A549 (cell line): ENCODE measurements around the gene NR2F2. TPM values are rescaled to one million over a fixed set of nuclear protein-coding genes. Genes with fewer than 3 reads are reported as not detected.

Source experiments
- ATAC-seq, 2 experiments: fragments of 200-7000 bp in 1 of 2; fragments of >200 bp in 1 of 2; cut with Nextera tagmentation in 1 of 2; cut with Tn5 transposase in 1 of 2; 3 replicates each; pipeline versions ENCODE4 v1.8.0 to v1.9.1; 2018 to 2020; ENCODE audit warnings: mild to moderate bottlenecking in 1 of 2, moderate library complexity in 1 of 2
- CTCF ChIA-PET: fragments of 300-600 bp; sonication (Branson Sonifier 250); formaldehyde crosslinking; extraction: SDS; loops from one replicate; lab custom pipeline; 2021; ENCODE audit warnings: antibody characterized with exemption, inconsistent platforms; lab: Yijun Ruan, JAX
- POLR2A ChIA-PET: fragments of 350-600 bp; formaldehyde crosslinking; extraction: SDS; loops from one replicate; lab custom pipeline; 2021; ENCODE audit warnings: antibody characterized with exemption, inconsistent platforms; lab: Yijun Ruan, JAX
- DNase-seq, 2 experiments: peaks; one replicate each; pipeline versions ENCODE4 v3.0.0 to v3.0.0-alpha.2; 2011 to 2016; ENCODE audit warnings: low read depth in 1 of 2, low spot score in 1 of 2
- FAIRE-seq: peaks from 2 replicates; lab custom pipeline; 2011; peaks lifted over from hg19 to GRCh38; lab: Jason Lieb, UNC
- H3K27ac ChIP-seq, 2 experiments: fragments of >200 bp; sonication (Bioruptor Twin); formaldehyde crosslinking; 3 replicates each; pipeline ENCODE4 v1.5.1; 2016 to 2017
- H3K4me1 ChIP-seq: fragments of >200 bp; sonication (Bioruptor Twin); formaldehyde crosslinking; 3 replicates; pipeline ENCODE4 v1.6.1; 2016
- H3K4me2 ChIP-seq: fragments of >200 bp; sonication (Bioruptor Twin); formaldehyde crosslinking; 3 replicates; pipeline ENCODE4 v1.6.1; 2016
- H3K4me3 ChIP-seq: fragments of >200 bp; sonication (Bioruptor Twin); formaldehyde crosslinking; 3 replicates; pipeline ENCODE4 v1.5.1; 2016
- H3K9me3 ChIP-seq: fragments of >200 bp; sonication (Bioruptor Twin); formaldehyde crosslinking; 3 replicates; pipeline ENCODE4 v1.6.1; 2016
- CTCF ChIP-seq: fragments of >200 bp; sonication (Bioruptor Twin); formaldehyde crosslinking; IDR thresholded peaks from 3 replicates; pipeline ENCODE4 v1.5.1; 2016
- E2F6 ChIP-seq: IDR thresholded peaks from 2 replicates; pipeline ENCODE4 v1.6.1; 2012; ENCODE audit warnings: low read depth, borderline replicate concordance
- EHF ChIP-seq: fragments of 250-450 bp; sonication (Bioruptor Pico); IDR thresholded peaks from 2 replicates; pipeline ENCODE4 v1.5.0; 2020; ENCODE audit warnings: mild to moderate bottlenecking
- EP300 ChIP-seq, 2 experiments: fragments of >200 bp; sonication (Bioruptor Twin); formaldehyde crosslinking; IDR thresholded peaks; 2 replicates in 1 of 2; 3 replicates in 1 of 2; pipeline ENCODE4 v1.6.1; 2016 to 2017
- FOSB ChIP-seq: fragments of 250-450 bp; sonication (Bioruptor Pico); IDR thresholded peaks from 2 replicates; pipeline ENCODE4 v1.5.0; 2020; ENCODE audit warnings: mild to moderate bottlenecking, moderate library complexity
- HMGXB4 ChIP-seq: fragments of 250-450 bp; sonication (Bioruptor Pico); IDR thresholded peaks from 2 replicates; pipeline ENCODE4 v1.5.0; 2021; ENCODE audit warnings: mild to moderate bottlenecking, moderate library complexity, borderline replicate concordance
- JUN ChIP-seq, 2 experiments: fragments of >200 bp; sonication (Bioruptor Twin); formaldehyde crosslinking; IDR thresholded peaks; 2 replicates in 1 of 2; 3 replicates in 1 of 2; pipeline ENCODE4 v1.6.1; 2016 to 2017
- KDM1A ChIP-seq: fragments of 200-600 bp; sonication (generic); IDR thresholded peaks from 2 replicates; pipeline ENCODE4 v1.6.1; 2016; ENCODE audit warnings: low read depth, mild to moderate bottlenecking
- KDM5A ChIP-seq: fragments of 200-600 bp; sonication (generic); IDR thresholded peaks from 2 replicates; pipeline ENCODE4 v1.6.1; 2016; ENCODE audit warnings: antibody characterized with exemption, mild to moderate bottlenecking
- MAX ChIP-seq: IDR thresholded peaks from 2 replicates; pipeline ENCODE4 v1.6.1; 2012
- MAZ ChIP-seq: fragments of 150-350 bp; IDR thresholded peaks from 2 replicates; pipeline ENCODE4 v1.6.1; 2014; ENCODE audit warnings: antibody characterized with exemption, low read depth, low read length, borderline replicate concordance
- MYC ChIP-seq: IDR thresholded peaks from 2 replicates; pipeline ENCODE4 v1.6.1; 2012; ENCODE audit warnings: mild to moderate bottlenecking, inconsistent platforms, low read length, improper control_type of control experiment, borderline replicate concordance
- NPAS2 ChIP-seq: fragments of 250-450 bp; sonication (Bioruptor Pico); IDR thresholded peaks from 2 replicates; pipeline ENCODE4 v1.8.0; 2022; ENCODE audit warnings: mild to moderate bottlenecking, moderate library complexity, borderline replicate concordance
- PBX3 ChIP-seq: IDR thresholded peaks from 2 replicates; pipeline ENCODE4 v1.6.1; 2012
- POLR2AphosphoS2 ChIP-seq: conservative IDR thresholded peaks from 2 replicates; pipeline ENCODE4 v1.6.1; 2012; ENCODE audit warnings: low read length, improper control_type of control experiment, inconsistent platforms
- RAD21 ChIP-seq, 2 experiments: fragments of >200 bp in 1 of 2; sonication (Bioruptor Twin) in 1 of 2; formaldehyde crosslinking in 1 of 2; IDR thresholded peaks in 1 of 2; conservative IDR thresholded peaks in 1 of 2; 2 replicates in 1 of 2; 3 replicates in 1 of 2; pipeline ENCODE4 v1.6.1; 2012 to 2018; ENCODE audit warnings: inconsistent platforms in 1 of 2
- RFX5 ChIP-seq: fragments of 450-650 bp; IDR thresholded peaks from 2 replicates; pipeline ENCODE4 v1.7.1; 2014; ENCODE audit warnings: antibody characterized with exemption, mild to moderate bottlenecking, moderate library complexity
- RNF2 ChIP-seq: fragments of 200-600 bp; sonication (generic); IDR thresholded peaks from 2 replicates; pipeline ENCODE4 v1.6.1; 2016; ENCODE audit warnings: low read depth, mild to moderate bottlenecking, antibody characterized with exemption, moderate library complexity, borderline replicate concordance
- SMC3 ChIP-seq: fragments of >200 bp; sonication (Bioruptor Twin); formaldehyde crosslinking; IDR thresholded peaks from 3 replicates; pipeline ENCODE4 v1.6.1; 2018; ENCODE audit warnings: inconsistent platforms
- SREBF2 ChIP-seq: fragments of 450-650 bp; IDR thresholded peaks from 2 replicates; pipeline ENCODE4 v1.6.1; 2014; ENCODE audit warnings: mild to moderate bottlenecking, moderate library complexity
- TFCP2L1 ChIP-seq: fragments of 250-450 bp; sonication (Bioruptor Pico); IDR thresholded peaks from 2 replicates; pipeline ENCODE4 v1.5.0; 2021; ENCODE audit warnings: mild to moderate bottlenecking
- USF2 ChIP-seq: fragments of 450-650 bp; IDR thresholded peaks from 2 replicates; pipeline ENCODE4 v1.6.1; 2014; ENCODE audit warnings: antibody characterized with exemption
- WGBS: methylation state at CpG from one replicate; pipeline ENCODE4 v1.1.6; 2017; ENCODE audit errors: missing lambda C conversion rate; 5-methylcytosine and 5-hydroxymethylcytosine counted together
- polyA plus RNA-seq, 4 experiments: library from polyadenylated mRNA; depleted of rRNA in 3 of 4; stranded (reverse); fragments of >200 nt; fragmentation: RNase III in 1 of 4; extraction: RNeasy Plus Mini Kit Qiagen cat#74134 plus additional on column Dnase treatment in 1 of 4; gene quantifications; 2 replicates in 3 of 4; 3 replicates in 1 of 4; pipeline ENCODE4 v1.2.3, GENCODE V29; 2011 to 2017

Gene NR2F2
- polyA plus RNA-seq, 2 of the 4 experiments (the other 2 are of a cell fraction) = 11.8 to 15.7 TPM

- TF ChIP-seq MYC (no peak), POLR2AphosphoS2 (no peak), RFX5 (0 out of 2 replicates have a peak, but pooled peaks have one; percentile 31), USF2 (no peak), SMC3 (peak; percentile 90), RAD21 (conservative IDR thresholded peaks at IDR 0.05 in 1 of 2, IDR thresholded peaks at IDR 0.05 in 1 of 2) (peak; percentile 94 to 96)
- TF ChIP-seq, all 56 proteins: peak for 7
Observed at GRCh38 chr15:96345560-96346399, 15.3 kb downstream of the NR2F2 start (continued).

- peak overlapping the region; percentile 46; the same call in 1 of the 3 replicates for H3K4me3 ChIP-seq
- 82% methylated on average over 6 of the region's 6 CpGs for WGBS
- H3K27ac ChIP-seq = peak overlapping the region in 1 of 2 experiments; percentile 51; a peak in 2 of 6 replicates
- DNase-seq = no peak
- ATAC-seq = no peak
- peak; percentile 13 for FAIRE-seq
- ChIA-PET CTCF (interaction anchor here (0.6 to 13.3 kb wide), 14 partner anchors 9 to 1676 kb away, joined by 3 to 280 read pairs (median 5); partner anchors contain the start of gene NR2F2), POLR2A (interaction anchor here (0.8 to 1.2 kb wide), 4 partner anchors 13 to 1087 kb away, joined by 3 read pairs; partner anchors contain the start of gene NR2F2)
- peaks cover 12% of the 10 kb centered on the region; the same call in 2 of the 3 replicates for H3K4me1 ChIP-seq
- peak overlapping the region; percentile 81 for H3K4me2 ChIP-seq
- TF ChIP-seq FOSB (CRISPR knock-in tag) (no peak), CTCF (no peak), RNF2 (no peak), HMGXB4 (CRISPR knock-in tag) (no peak), EHF (CRISPR knock-in tag) (no peak), JUN (IDR thresholded peaks at IDR 0.05) (no peak), KDM1A (no peak)
- no peaks in the 10 kb centered on the region for H3K9me3 ChIP-seq
Observed at GRCh38 chr15:96346409-96346970, 16.0 kb downstream of the NR2F2 start.

- Histone ChIP-seq H3K27ac (no peak overlapping the region), H3K4me2 (no peak overlapping the region), H3K4me3 (no peak overlapping the region), H3K4me1 (peaks cover 10% of the 10 kb centered on the region; the same call in 1 of the 3 replicates), H3K9me3 (no peaks in the 10 kb centered on the region)
- DNase-seq = no peak
- POLR2A ChIA-PET = interaction anchor here (0.8 kb wide), 1 partner anchor 14 kb away, joined by 3 read pairs; no protein-coding TSS in a partner anchor
- 89% methylated on average over 39 of the region's 39 CpGs for WGBS
- no peak for FAIRE-seq
- no peak for ATAC-seq
- CTCF ChIA-PET = interaction anchor here (0.6 to 13.3 kb wide), 5 partner anchors 8 to 1088 kb away, joined by 3 to 280 read pairs (median 19); partner anchors contain the start of gene NR2F2
- no peak for TF ChIP-seq PBX3
- no peak for TF ChIP-seq TFCP2L1
- TF ChIP-seq NPAS2 (CRISPR knock-in tag) = no peak
- no peak for TF ChIP-seq USF2
- TF ChIP-seq SREBF2 = no peak
- no peak for TF ChIP-seq EP300 (IDR thresholded peaks at IDR 0.05)
- TF ChIP-seq MAX = no peak
- TF ChIP-seq MAZ = no peak
- TF ChIP-seq KDM5A = no peak
- TF ChIP-seq E2F6 = no peak
Observed at GRCh38 chr15:96347181-96348111, 16.9 kb downstream of the NR2F2 start.
